ENCODE data around the gene PRKCH.
"Not testable (repeated sequence)": the region's sequence is repeated elsewhere in the genome, so short reads cannot be mapped to it uniquely, and the experiment has no call there.

Gene PRKCH

DNA sequence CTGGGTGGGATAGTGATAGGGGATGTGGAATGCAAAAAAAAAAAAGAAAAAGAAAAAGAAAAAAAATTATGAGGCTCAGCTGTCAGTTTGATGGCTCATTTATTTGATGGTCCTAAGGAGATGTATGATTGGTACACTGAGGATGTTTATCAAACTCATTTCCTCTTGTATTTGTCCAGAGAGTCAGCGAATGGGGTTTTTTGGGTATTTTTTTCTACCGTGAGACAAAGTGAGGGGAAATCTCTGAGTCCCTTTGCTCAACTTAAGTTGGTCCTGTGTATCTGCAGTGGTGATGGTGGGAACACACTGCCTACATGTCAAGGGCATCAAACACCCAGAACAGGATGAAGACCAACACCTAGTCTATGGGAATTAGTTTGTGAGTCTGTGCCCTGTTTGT, 197.0 kb downstream of the PRKCH start:
- DNase-seq, result no peak

DNA sequence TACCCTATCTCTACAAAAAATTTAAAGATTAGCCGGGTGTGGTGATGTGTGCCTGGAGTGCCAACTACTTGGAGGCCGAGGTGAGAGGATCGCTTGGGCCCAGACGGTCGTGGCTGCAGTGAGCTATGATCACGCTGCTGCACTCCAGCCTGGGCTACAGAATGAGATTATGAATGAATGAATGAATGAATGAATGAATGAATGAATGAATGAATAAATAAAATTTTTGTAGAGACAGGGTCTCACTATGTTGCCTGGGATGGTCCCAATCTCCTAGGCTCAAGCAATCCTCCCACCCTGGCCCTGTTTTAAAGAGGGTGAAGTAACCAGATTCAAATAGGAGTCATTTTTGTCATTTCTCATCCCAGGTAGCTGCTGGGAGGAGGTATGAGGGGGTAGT, 197.7 kb downstream of the PRKCH start:
- DNase-seq, result no peak

DNA sequence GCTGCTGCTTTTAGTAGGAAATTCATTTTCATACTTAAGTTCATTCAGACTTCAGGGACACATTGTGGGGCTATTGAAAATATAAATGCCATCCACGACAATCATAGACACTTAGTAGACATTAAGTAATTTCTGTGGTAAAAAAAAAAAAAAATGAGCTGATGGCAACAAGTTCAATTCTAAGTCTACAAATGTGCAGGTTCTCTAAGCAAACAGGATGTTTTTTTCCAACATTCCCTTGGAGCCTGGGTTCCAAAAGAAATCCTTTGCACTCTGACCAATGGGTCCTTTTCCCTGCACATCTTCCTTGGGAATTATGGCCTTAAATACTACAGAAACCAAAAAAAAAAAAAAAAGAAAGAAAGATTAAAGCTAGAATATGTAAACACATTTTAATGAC, 198.4 kb downstream of the PRKCH start:
- no peak for DNase-seq

DNA sequence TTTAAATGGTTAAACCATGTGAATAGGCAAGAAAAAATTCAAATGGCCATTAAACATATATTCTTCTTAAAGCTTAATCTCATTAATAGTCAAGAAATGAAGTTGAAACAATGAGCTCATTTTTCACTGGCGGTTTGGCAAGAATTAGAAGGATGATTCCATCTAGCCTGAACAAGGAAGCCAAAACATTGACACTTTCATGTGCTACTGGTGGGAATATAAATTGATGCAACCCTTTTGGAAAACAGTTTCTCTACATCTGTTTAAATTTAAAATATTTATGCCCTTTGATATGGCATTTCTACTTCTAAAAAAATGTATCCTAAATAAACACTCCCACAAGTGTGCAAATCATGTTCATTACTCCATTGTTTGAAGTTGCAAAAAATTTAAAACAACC, 199.2 kb downstream of the PRKCH start:
- no peak for DNase-seq

DNA sequence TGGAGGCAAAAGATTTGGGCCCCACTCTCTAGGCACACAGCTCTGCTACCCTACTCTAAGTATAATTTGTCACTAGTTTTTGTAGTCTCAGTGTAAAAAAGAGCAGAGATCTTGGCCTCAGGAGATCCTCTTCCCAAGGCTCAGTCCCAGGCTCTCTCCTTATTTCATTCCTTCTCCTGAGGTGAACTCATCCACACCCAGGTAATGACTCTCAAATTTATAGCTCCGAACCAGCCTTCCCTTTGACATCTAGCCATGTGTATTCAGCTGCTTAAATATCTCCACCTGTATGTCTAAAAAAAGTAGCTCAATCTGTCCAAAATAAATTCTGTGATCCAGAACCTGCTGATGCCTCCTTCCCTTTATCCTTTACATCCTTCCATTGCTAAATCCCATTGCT, 200.4 kb downstream of the PRKCH start:
- no peak for DNase-seq

DNA sequence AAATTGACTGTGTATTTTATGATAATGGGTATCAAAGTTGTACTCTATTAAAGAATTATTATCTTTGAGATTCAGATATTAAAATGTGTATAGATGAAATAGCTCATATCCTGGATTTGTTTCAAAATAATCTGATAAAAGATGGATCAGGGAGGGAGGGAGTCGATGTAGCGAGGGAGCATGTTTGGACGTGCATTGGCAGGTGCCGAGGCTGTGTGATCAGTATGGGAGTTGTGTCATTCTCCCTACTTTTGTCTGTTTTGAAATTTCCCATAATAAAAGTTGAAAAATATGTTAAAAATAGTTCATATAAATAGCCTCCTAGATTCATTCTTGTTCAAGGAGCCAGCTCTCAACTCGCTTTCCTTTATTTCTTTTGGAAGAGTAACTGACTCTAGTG, 202.4 kb downstream of the PRKCH start:
- DNase-seq, result no peak

DNA sequence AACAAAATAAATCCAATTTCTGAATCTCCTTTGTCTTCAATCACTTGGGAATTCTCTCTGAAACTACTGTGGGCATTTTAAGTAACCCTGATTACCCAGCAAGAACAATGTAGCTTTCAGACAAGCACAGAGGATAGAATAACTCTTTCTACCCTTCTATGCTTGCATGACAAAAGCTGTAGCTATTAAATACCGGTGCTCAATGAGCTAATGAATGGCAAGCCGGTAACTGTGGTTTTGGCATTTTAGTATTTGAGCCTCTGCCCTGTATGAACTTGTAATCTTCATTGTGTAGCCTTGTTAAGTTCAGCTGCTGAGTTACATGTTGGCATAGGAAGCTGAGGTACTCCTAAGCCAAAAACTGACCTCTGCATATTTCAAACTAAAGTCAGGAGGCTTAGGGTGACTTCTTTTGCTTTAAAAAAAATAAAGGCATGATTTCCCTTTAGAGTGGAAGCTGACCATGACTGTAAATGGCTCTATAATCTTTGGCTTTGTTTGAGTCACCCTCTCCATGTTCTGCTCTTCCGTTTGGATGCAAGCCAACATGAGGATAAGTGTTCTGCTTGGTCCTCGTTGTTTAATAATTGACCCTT, 202.9 kb downstream of the PRKCH start:
- DNase-seq, result no peak

DNA sequence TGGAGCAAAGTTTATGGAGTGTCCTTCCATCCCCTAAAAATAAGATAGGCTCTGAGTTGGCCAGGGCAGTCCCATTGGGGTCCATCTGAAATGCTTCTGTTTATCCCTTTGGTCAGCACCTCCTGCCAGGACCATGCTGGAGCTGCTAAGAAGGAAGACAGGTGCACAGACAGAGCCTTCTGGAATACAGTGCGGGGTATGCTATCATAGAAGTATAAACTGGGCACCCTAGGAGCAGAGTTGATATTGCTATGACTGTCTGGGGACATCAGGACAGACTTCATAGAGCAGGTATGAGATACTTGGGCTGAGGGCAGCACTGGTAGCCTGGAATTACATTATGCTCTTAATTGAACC, 203.5 kb downstream of the PRKCH start:
- no peak for DNase-seq

DNA sequence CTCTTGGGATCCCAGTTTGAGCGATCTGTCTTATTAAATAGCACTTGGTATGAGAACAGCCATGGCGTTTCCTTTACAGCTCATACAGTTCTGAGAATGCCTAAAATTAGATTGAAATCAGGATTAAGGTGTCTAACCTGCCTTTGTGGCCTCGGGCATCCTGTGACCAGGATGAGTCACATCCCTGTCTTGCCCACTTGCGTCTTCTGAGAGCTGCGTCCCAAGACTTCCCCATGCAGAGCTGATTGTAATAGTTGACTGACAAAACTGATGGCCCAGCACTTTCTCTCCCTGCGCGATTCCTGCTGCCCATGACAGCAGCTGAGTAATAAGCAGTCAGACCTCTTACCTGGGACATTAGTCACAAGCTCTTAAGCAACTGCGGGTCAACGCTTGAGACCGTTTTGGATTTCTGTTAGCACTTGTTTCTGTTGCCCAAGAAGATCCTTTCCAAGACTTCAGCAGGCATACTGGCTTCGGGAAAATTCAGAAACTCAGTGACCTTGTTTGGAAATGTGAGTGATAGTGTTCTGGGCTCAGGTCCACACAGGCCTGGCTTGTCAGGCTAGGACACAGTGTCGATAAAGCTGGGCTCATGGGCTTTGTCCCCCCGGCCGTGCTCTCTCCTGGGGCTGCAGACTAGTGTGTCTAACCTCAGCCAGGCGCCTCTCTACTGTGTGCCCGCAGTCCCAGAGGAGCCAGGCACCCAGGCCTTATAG, 204.1 kb downstream of the PRKCH start:
- DNase-seq, result peak; percentile 97

DNA sequence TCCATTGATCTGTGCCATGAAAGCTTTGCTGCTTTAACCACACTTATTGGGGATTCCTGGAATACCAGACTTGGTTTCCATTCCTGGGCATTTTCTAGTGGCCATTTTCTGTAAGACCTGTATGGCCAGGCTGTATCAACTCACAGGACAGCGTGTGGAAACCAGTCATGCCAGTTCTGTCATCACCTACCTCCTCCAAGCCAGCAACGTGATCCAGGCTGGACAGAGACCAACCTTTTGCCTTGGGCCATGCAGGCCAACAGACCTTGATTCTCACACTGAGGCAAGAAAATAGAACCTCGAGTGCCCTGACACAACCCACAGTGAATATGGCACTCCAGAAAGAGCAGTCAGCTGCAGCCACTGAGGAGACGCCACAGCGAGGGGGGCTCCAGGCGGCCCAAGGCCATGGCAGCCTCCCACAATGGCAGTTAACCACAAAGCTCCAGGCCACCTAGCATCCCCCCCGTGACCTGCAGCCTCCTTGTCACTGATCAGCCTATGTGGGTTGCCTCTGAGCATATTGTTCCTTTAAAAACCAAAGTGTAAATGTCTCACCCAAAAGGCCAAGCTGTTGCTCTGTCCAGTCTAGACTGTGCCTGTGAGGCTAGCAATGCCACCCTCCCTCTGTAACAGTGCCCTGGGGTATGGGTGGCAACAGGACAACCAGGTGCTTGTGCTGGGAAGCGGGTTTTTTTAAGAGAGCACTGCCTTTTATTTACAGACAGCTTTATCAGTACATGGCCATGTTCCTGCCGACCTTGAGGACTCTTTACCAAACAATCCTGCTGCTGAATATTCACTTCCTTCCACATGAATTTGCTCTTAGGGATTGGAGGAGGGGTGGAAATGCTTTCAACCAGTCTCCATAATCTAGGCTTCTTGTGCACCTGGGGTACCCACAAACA, 205.3 kb downstream of the PRKCH start:
- DNase-seq, result peak; percentile 96

DNA sequence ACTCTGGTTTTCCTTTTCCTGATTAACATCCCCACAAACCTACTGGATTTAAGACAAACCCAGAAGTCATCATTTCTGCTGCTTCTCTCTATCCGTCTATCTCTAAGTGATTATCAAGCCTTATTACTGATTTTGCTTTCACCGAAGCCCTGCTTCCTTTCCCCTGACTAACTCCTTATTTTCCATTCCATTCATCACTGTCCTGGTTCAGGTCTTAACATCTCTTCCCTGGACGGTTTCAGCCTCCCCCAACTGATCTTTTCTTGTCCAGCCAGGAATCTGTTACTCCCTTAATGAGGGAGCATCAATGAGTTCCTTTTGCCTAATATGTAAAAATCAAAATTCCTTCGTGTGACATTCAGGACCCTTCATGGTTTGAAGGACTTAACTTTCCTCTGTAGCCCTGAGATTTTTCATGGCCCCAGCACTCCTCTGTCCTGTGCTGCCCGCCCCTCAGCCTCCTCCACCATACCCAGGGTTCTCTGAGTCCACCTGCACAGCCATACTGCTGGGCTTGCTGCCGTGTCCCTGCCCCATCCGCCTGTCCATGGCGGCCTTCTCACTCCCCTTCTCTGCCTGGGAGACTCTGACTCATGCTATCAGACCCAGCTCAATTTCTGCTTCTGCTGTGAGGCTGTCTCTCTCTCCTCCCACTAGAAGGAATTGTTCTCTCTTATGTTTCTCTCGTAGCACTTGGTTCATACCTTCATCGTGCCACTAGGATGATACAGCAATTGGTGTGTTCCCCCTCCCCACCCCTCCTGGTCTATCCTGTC, 206.1 kb downstream of the PRKCH start:
- DNase-seq, result peak; percentile 87

DNA sequence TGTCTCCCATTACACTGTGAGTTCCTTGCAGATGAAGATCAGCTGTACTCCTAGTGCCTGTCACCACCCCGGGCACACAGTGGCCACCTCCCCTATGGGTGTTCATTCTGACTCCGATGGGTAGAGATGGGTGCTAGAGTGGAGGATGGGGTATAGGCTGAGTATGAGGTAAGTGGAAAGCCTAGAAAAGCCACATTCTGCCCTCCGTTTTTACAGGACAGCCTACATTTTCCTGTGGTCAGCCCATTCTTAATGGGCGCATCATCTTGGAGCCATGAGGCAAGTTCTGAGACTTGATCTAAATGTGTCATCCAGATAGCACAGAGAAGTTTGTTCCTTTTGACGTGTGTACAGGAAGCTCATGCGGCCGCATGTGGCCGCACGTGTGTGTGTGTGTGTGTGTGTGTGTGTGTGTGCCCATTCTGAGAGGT, 207.2 kb downstream of the PRKCH start:
- peak; percentile 75 for DNase-seq

DNA sequence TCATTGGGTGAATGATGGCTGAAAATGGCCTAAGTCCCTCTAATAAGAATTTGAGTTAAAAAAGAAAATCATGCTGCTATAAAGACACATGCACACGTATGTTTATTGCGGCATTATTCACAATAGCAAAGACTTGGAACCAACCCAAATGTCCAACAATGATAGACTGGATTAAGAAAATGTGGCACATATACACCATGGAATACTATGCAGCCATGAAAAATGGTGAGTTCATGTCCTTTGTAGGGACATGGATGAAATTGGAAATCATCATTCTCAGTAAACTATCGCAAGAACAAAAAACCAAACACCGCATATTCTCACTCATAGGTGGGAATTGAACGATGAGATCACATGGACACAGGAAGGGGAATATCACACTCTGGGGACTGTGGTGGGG, 208.0 kb downstream of the PRKCH start:
- not testable (repeated sequence) for DNase-seq

DNA sequence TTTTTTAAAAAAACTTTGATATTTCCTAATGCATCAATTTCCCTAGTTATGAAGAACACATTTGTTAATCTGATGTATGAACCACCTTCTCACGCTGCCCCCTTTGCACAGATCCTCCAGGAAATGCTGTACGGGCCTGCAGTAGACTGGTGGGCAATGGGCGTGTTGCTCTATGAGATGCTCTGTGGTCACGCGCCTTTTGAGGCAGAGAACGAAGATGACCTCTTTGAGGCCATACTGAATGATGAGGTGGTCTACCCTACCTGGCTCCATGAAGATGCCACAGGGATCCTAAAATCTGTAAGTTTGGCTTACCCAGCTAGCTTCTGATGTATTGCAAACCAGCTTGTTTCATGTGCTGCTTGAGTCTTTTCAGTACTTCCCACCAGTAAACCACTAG, 208.9 kb downstream of the PRKCH start:
- no peak for DNase-seq

DNA sequence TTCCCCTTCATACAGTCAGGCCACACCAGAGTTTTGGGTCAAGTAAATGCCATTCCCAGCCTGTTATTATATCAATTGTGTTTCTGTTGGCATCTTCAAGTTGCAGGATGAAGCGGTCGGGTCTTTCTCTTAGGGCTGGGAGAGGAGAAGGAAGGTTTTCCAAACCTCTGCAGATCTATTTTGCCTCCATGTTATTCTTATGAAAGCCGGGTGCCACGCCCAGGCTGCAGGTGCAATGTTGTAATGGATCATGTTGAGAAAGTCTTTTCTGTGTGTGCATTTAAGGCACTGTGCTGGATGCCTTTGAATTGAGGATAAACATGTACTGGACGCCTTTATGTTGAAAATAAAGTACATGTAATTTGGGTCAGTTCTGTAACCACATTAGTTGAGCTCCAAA, 209.5 kb downstream of the PRKCH start:
- DNase-seq, result no peak

DNA sequence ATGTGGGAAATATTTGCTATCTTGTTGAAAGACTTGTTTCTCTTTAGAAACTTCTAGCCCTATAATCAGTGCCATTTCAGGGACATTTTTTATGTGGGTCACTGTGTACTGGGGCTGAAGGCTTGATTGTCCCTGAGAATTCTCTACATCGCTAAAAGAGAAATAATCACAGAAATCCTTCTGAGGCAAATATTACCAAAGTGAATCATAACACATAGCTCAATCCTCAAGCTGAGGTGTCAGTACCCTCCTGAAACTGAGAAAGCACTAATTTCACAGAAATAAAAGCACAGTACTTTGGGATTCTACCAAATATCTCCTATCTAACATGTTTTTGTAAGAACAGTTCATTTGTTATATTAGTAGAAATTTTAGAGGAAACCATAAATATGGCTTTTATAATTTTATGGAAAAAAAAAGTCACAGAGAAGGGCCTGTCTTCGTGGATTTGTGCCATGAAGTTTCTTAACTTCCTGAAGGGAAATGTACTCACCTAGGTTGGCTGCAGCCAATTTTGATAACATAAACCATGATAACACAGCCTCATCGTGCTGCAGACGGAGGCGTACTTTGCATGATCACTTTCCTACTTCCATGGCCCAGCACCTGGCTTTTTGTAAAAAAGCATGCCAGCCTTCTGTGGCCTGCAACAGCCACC, 210.2 kb downstream of the PRKCH start:
- DNase-seq, result no peak

DNA sequence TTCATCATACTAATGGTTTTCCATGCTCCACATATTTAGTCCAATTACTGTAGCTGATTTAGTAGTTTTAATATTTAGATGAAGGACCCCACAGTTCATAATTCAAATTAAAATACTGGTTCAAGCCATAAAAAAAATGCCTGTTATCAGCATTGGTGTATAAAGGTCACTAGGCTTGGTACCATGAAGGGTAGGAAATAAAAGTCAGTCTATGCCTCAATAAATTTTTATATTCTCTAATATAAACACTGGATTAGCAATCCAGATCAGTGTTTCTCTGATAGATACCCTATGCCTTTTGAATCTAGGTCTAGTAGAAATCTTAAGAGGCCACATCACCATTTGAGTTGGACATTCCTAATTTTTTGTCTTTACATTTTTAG, 210.7 kb downstream of the PRKCH start:
- DNase-seq, result no peak

DNA sequence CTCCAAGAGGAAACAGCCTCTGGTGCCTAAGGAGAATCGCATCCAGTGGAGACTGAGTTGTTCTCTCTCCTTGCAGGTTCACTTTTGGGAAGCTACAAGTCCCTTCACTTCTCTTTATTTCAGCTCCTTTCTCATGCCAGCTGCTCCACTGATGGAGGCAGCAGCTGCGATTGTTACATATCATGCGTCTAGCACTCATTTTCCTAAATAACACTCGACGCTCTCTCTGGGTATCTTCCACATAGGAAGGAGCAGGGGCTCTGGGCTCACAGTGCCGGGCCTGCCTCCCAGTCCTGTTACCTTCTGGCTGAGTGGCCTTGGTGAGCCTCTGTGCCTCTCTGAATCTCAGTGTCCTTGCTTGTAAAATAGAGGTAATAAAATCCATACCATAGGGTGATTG, 211.4 kb downstream of the PRKCH start:
- DNase-seq, result no peak

DNA sequence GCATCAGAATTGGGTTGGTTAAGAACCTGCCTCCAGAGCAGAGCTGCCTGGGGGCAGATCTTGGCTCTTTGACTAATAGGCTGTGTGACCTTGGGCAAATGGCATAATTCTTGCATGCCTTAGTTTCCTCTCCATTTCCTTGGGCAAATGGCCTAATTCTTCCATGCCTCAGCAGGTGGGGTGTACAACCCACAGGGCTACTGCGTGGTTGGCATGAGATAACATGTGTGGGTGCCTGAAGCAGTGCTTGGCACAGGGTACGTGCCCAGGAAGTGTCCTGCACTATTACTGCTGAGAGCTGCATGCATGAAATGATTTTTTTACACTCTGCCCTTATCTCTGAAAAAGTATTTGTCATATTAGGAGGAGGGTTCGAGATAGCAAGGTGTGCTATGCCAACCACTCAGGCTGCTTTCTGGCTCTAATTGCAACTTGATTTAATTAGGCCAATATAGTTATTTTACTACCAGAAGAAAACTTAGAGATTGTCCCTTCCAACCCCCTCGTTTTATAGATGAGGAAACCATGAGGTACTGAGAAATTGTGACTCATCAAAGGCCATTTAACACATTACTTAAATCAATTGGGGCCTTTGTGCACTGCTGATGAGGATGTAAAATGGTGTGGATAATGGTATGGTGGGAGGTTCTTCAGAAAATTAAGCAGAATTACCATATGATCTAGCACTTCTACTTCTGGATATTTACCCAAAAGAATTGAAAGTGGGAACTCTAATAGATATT, 212.3 kb downstream of the PRKCH start:
- no peak for DNase-seq

DNA sequence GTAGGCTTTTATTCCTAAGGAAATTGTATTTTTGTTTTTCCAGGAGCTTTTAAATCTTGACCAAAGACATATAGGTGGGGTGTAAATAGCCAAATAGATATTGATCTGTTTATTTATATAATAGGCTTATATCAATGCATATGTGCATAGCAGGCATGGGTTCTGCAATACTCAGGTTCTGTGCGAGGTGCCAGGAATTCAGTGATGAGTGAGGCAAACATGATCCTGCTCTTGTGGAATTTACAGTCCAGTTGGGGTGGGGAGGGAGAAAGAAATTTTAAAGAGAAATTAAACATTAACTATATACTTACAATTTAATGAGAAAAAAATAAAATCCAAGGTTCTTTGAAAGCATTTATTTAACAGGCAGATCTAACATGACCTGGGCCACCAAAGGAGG, 213.7 kb downstream of the PRKCH start:
- no peak for DNase-seq

DNA sequence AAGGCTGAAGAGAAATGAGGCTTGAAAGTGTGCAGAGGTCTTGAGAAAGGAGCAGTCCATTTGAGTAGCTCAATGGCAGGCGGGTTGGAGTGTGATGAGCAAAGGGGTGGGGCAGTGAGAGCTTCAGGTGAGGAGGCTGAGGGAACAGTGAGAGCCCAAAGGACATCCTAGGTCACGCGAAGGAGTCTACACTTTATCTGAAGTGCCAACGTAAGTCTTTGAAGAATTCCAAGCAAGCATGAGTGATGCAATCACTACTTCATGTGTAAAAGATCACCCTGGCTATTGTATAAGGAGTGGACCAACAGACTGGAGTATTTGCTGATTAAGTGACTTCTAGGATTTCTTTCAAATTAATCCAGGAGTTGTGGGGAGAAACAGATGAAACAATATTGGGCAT, 214.1 kb downstream of the PRKCH start:
- DNase-seq, result no peak

Measured in islet precursor cell (in vitro differentiated cells).